Kidney (tissue), 14 donors: Measurements from ENCODE around the gene OR2S2. TPM values are rescaled to one million over a fixed set of nuclear protein-coding genes. Genes with fewer than 3 reads are reported as not detected.

Source experiments
- DNase-seq, 5 donors: peaks; one replicate each; pipeline ENCODE4 v3.0.0-alpha.2; 2013 to 2020
- FAIRE-seq: peaks from 2 replicates; lab custom pipeline; 2012; peaks lifted over from hg19 to GRCh38; lab: Jason Lieb, UNC
- H3K27ac ChIP-seq, 2 donors: one replicate each; pipeline ENCODE4 v1.7.0; 2013; ENCODE audit warnings: low read depth in 2 of 2, low read length in 2 of 2, inconsistent platforms in 1 of 2
- H3K27me3 ChIP-seq: one replicate; pipeline ENCODE4 v1.7.1; 2013; ENCODE audit warnings: low read length, inconsistent platforms; ENCODE audit not compliant: control insufficient read depth, insufficient read depth
- H3K36me3 ChIP-seq, 3 donors: one replicate each; pipeline versions ENCODE4 v1.7.0 to v1.7.1; 2013; ENCODE audit warnings: low read length in 3 of 3, control low read depth in 1 of 3, inconsistent platforms in 1 of 3; ENCODE audit not compliant: insufficient read depth in 3 of 3, control insufficient read depth in 2 of 3
- H3K4me1 ChIP-seq, 3 donors: one replicate each; pipeline versions ENCODE4 v1.7.0 to v1.7.1; 2013; ENCODE audit warnings: low read length in 3 of 3, inconsistent platforms in 1 of 3, low read depth in 1 of 3; ENCODE audit not compliant: control insufficient read depth in 2 of 3, insufficient read depth in 2 of 3
- H3K4me3 ChIP-seq, 3 donors: one replicate each; pipeline versions ENCODE4 v1.7.0 to v1.8.1; 2013; ENCODE audit warnings: low read length in 3 of 3, control low read depth in 1 of 3, inconsistent platforms in 1 of 3
- H3K9ac ChIP-seq, 3 donors: one replicate each; pipeline versions ENCODE4 v1.7.0 to v1.7.1; 2013; ENCODE audit warnings: low read length in 3 of 3, control low read depth in 1 of 3, inconsistent platforms in 1 of 3
- H3K9me3 ChIP-seq, 3 donors: one replicate each; pipeline versions ENCODE4 v1.7.0 to v1.7.1; 2013; ENCODE audit warnings: low read length in 3 of 3, control low read depth in 1 of 3, inconsistent platforms in 1 of 3; ENCODE audit not compliant: control insufficient read depth in 2 of 3, insufficient read depth in 1 of 3
- intact Hi-C: fragments of 100-400 bp; cut with DNase I; formaldehyde crosslinking; loops from one replicate; pipeline ENCODE4 v1.11.1; 2022
- polyA plus RNA-seq: library from polyadenylated mRNA; stranded (reverse); fragments of 350-450 nt; fragmentation: Illumina TruSeq; extraction: RNeasy Lipid Tissue Mini Kit (QIAGEN cat#74804); gene quantifications from one replicate; pipeline ENCODE4 v1.2.3, GENCODE V29; 2014; ENCODE audit warnings: low read depth, low replicate concordance; ENCODE audit not compliant: insufficient read depth
- total RNA-seq: library from RNA; stranded (reverse); fragmentation: NEBNext Ultra II Directional; extraction: Animal tissue kit (Norgen Biotek cat#: 25700); gene quantifications from one replicate; pipeline ENCODE4 v1.2.1, GENCODE V29; 2021
- TF ChIP-seq, protein P1 (sequence below): IDR thresholded peaks from 3 replicates; pipeline ENCODE4 v1.5.1; 2012; ENCODE audit warnings: mild to moderate bottlenecking, moderate library complexity, borderline replicate concordance; ENCODE audit not compliant: insufficient read depth; ENCODE audit errors: extremely low read depth
- donor health status: control.
- donor health status: control.
- donor health status: control.
- donor health status: control.
- donor health status: control.
- donor health status: DM: yes; HTN: yes; CAD: no.
- donor health status: Normal renal cell carcinoma (clear cell type).

OR2S2 gene
- total and polyA plus RNA-seq, 2 donors from 2014 or later = not detected

DNA sequence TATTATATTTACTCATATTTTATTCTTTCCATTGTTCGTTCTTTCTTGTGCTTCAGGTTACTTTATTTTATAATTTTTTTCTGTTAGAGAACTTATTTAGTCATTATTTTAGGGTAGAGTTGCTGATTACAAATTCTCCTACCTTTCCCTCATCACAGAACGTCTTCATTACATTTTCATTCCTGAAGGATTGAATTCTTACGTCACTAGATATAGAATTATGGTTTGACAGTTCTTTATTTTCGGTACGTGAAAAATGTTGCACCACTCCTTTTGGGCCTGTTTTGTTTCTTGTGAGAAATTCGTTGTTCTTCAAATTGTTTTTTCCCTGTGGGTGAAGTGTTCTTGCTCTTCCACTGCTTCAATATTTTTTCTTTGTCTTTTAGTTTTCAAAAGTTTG is 20.8 kb upstream of the OR2S2 start:
- no peaks in the 10 kb centered on the region for H3K27me3 ChIP-seq
- TF ChIP-seq, protein P1, sequence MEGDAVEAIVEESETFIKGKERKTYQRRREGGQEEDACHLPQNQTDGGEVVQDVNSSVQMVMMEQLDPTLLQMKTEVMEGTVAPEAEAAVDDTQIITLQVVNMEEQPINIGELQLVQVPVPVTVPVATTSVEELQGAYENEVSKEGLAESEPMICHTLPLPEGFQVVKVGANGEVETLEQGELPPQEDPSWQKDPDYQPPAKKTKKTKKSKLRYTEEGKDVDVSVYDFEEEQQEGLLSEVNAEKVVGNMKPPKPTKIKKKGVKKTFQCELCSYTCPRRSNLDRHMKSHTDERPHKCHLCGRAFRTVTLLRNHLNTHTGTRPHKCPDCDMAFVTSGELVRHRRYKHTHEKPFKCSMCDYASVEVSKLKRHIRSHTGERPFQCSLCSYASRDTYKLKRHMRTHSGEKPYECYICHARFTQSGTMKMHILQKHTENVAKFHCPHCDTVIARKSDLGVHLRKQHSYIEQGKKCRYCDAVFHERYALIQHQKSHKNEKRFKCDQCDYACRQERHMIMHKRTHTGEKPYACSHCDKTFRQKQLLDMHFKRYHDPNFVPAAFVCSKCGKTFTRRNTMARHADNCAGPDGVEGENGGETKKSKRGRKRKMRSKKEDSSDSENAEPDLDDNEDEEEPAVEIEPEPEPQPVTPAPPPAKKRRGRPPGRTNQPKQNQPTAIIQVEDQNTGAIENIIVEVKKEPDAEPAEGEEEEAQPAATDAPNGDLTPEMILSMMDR = no peak
- H3K36me3 ChIP-seq = no peaks in the 10 kb centered on the region
- H3K27ac ChIP-seq = no peak overlapping the region
- peaks cover 0 to 13% (median 10%) of the 10 kb centered on the region in 3 donors for H3K9me3 ChIP-seq
- intact Hi-C loops = no loop called here
- no peak overlapping the region for H3K4me3 ChIP-seq
- no peak overlapping the region for H3K9ac ChIP-seq
- no peaks in the 10 kb centered on the region for H3K4me1 ChIP-seq
- no peak for DNase-seq
- FAIRE-seq = no peak

DNA sequence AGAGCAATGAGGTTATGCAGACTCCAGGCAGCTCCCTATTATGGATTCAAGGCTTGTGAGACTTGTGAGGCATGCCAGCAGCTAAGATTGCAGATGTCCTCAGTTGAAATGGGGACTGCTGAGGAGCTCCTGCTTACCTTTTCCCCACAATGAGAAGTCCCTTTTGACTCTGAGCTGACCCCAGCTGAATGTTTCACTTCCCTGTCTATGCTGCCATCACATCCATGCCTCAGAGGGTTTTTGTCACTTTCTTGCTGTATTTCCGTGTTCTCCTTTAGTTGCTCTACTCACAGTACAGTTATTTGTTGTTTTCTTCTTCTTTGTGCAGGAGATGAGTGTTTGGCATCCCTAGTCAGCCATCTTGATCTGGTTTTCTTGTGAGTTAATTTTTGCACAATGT is 18.8 kb upstream of the OR2S2 start:
- DNase-seq (no peak), FAIRE-seq (no peak)
- Histone ChIP-seq H3K27ac (no peak overlapping the region), H3K36me3 (no peaks in the 10 kb centered on the region), H3K9ac (no peak overlapping the region), H3K27me3 (no peaks in the 10 kb centered on the region), H3K9me3 (peaks cover 0 to 13% (median 10%) of the 10 kb centered on the region in 3 donors), H3K4me1 (no peaks in the 10 kb centered on the region), H3K4me3 (no peak overlapping the region)
- TF ChIP-seq, protein P1 = no peak
- intact Hi-C loops = no loop called here

DNA sequence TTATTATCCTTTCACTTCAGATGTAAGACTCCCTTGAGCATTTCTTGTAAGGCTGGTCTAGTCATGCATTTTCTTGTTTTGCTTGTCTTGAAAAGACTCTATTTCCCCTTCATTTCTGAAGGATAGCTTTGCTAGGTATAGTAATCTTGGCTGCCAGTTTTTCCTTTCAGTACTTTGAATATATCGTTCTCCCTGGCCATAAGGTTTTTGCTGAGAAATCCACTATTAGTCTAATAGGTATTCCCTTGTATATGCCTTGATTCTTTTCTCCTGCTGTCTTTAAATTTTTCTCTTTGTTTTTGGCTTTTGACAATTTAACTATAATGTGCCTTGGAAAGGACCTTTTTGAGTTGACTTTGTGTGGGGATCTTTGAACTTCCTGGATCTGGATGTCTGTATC is 16.8 kb upstream of the OR2S2 start:
- Histone ChIP-seq H3K27me3 (no peaks in the 10 kb centered on the region), H3K4me3 (no peak overlapping the region), H3K27ac (no peak overlapping the region), H3K4me1 (no peaks in the 10 kb centered on the region), H3K9me3 (peaks cover 0 to 13% (median 10%) of the 10 kb centered on the region in 3 donors), H3K36me3 (no peaks in the 10 kb centered on the region), H3K9ac (no peak overlapping the region)
- FAIRE-seq (no peak), DNase-seq (no peak)
- TF ChIP-seq, protein P1 = no peak
- intact Hi-C loops = no loop called here

DNA sequence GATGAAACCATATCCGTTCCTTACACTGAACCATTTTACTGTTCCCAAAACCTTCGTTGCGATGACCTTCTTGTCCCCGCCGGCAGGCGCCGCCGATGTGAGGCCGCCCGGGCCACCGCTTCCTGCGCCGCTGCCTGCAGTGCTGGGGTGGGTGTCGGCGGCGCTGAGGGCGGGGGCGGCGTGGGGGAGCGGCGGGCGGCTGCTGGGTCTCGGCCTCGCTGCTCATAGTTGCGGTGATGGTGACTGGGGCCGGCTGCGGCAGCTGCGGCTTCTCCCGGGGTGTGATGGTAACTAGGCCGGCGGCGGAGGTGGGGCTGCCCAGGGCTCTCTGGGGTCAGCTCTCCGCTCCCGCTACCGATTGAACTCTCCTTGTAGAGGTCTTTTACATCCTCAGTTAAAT is 14.1 kb upstream of the OR2S2 start:
- Histone ChIP-seq H3K4me1 (no peaks in the 10 kb centered on the region), H3K4me3 (no peak overlapping the region), H3K27ac (no peak overlapping the region), H3K9me3 (peaks cover 0 to 13% (median 10%) of the 10 kb centered on the region in 3 donors), H3K27me3 (no peaks in the 10 kb centered on the region), H3K36me3 (no peaks in the 10 kb centered on the region), H3K9ac (no peak overlapping the region)
- TF ChIP-seq, protein P1 = no peak
- DNase-seq (peak in 4 of 5 donors; percentile 46 to 64 (median 54)), FAIRE-seq (no peak)
- intact Hi-C loops = no loop called here
